Stimulated activated effector memory CD8-positive, alpha-beta T cell treated with anti-CD3 and anti-CD28 coated beads, Interleukin-12 subunit alpha, Interleukin-12 subunit beta, amount 100 ng/mL, for 72 hours (primary cell): ENCODE results near the gene PRR36.

Experiments
- ATAC-seq: fragments of 150-1000 bp; cut with Tn5 transposase; 2 replicates; pipeline ENCODE4 v1.10.0; 2021
- DNase-seq, 2 donors: peaks; one replicate each; pipeline ENCODE4 v3.0.0; 2021 to 2022; ENCODE audit warnings: low spot score in 2 of 2
- H3K27ac Mint-ChIP-seq: one replicate; pipeline ENCODE4 v1.8.0; 2022; ENCODE audit warnings: mild to moderate bottlenecking, mixed read lengths
- H3K36me3 Mint-ChIP-seq: one replicate; pipeline ENCODE4 v1.8.0; 2022; ENCODE audit warnings: mild to moderate bottlenecking, mixed read lengths
- H3K4me1 Mint-ChIP-seq: one replicate; pipeline ENCODE4 v1.8.0; 2022; ENCODE audit warnings: mixed read lengths
- H3K4me3 Mint-ChIP-seq: one replicate; pipeline ENCODE4 v1.8.0; 2022; ENCODE audit warnings: mild to moderate bottlenecking, mixed read lengths
- H3K9me3 Mint-ChIP-seq: one replicate; pipeline ENCODE4 v1.8.0; 2022; ENCODE audit warnings: mixed read lengths

PRR36 gene

DNA sequence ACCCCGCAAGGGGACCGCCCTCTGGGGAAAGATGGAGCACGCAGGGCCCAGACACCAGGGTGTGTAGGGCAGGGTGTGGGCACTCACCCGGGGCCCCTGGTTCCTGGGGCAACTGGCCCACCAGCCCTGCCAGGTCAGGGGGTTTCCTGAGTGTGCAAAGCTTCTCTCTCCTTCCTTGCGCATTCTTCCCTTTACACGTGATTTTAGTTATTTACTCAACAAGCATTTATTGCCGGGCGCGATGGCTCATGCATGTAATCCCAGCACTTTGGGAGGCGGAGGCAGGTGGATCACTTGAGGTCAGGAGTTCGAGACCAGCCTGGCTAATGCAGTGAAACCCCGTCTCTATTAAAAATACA is 20.4 kb downstream of the PRR36 start:
- DNase-seq, result no peak
- Mint-ChIP-seq H3K4me3 (no peak overlapping the region), H3K36me3 (no peaks in the 10 kb centered on the region), H3K27ac (no peak overlapping the region), H3K4me1 (peaks cover 10% of the 10 kb centered on the region), H3K9me3 (no peaks in the 10 kb centered on the region)
- ATAC-seq, result peak; percentile 1

DNA sequence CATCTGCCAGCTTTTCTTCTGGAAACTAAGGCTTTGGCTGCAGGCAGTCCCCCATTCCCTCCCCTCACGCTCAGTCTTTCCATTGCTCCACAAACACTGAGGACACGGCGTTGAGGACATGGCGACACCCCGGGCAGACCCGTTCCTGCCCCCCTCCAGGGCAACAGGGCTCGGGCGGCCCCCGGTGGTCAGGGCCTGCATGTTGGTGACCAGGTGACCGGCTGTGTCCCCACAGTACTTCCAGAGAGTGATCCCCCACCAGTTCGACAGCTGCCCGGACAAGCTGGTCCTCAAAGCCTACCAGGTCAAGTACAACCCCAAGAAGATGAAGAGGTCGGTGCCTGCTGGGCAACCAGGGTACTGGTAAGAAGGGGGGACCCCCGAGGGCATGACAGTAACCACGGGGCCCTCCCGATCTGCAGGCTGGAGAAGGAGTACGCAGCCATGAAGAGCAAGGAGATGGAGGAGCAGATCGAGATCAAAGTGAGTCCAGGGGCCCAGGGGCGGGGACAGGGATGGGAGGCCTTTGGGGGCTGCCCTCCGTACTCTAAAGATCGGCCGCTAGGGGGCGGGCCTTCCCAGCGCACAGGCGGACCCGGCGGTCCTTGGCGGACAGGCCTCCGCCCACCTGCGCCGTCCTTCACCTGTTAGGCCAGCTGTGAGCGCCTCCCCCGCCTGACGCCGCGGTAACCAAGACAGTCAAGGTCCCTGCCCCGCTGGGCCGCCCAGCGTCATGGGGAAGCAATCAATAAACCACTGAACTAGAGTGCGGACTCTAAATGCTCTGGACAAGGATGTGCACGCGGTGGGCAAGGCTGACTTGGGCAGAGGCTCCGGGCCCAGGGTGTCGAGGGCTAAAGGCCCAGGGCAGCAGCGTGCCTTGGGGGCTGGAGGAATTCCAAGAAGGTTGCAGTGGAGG is 21.1 kb downstream of the PRR36 start:
- peak; percentile 70 to 85 for DNase-seq
- Mint-ChIP-seq H3K4me3 (no peak overlapping the region), H3K9me3 (no peaks in the 10 kb centered on the region), H3K27ac (no peak overlapping the region), H3K36me3 (no peaks in the 10 kb centered on the region), H3K4me1 (peaks cover 10% of the 10 kb centered on the region)
- ATAC-seq, result peak; percentile 84

DNA sequence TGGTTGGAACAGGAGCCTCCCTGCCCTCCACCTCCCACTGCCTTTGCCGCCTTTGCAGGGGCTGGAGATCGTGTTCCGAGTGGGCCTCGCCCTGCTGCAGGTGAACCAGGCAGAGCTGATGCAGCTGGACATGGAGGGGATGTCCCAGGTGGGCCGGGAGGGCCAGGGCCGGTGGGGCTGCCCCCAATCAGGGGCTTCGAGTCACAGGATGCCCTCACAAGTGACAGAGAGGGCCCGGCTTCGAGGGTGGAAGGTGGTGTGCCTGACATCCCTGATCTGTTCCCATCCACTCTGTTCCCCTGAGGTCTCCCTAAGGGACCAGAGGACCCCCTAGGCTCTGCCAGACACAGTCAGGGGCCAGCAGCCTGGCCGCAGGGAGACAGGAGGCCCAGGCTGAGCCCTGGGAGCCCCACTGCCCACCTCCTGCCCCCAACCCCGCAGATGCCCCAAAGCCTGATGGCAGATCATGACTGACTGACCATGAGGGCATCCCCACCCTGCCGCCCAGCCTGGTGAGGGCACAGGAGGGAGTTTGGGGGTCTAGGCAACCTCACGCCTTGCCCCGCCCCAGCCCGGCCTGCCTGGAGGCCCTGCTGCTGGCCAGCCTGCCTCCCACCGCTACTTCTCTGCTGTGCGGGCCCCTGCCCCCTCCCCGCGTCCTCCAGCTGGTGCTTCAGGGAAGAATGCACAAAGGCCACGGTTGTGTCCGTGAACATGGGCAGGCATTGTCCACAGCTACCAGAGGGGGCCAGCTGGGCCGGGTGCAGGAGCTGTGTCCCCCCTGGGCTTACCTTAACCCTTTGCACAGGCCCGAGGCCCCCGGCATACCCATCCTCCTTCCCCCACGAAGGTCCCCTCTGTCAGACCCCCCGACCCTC is 22.3 kb downstream of the PRR36 start:
- H3K27ac Mint-ChIP-seq, result no peak overlapping the region
- H3K4me3 Mint-ChIP-seq, result no peak overlapping the region
- peaks cover 10% of the 10 kb centered on the region for H3K4me1 Mint-ChIP-seq
- DNase-seq, result no peak
- no peaks in the 10 kb centered on the region for H3K36me3 Mint-ChIP-seq
- no peaks in the 10 kb centered on the region for H3K9me3 Mint-ChIP-seq
- ATAC-seq, result no peak

DNA sequence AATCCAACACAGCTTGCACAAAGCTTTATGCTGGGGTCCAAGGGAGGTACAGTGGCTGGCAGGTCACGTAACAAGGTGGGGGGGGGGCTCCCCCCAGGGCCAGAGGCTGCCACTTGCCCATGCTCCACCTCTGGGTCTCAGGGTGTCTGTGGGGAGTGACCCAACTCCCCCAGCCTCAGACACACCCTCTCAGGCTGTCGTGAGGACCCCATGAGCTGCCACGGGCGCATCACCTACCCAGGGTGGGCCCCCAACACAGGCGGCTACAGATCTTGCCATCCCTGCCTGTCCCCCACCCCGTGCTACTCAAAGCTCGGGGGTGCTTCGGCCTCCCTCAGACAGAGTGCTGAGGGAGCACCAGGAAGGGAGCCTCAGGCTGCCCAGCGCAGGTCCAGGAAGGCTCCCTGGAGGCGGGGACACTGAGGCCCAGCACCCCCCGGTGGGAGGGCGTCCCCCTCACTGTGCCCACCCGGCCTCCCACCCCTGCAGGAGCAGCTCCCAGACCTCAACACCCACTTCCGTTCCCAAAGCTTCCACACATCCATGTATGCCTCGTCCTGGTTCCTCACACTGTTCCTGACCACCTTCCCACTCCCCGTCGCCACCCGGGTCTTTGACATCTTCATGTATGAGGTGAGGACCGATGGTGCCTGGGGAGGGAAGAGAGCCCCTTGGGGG is 23.1 kb downstream of the PRR36 start:
- H3K4me3 Mint-ChIP-seq, result no peak overlapping the region
- H3K9me3 Mint-ChIP-seq, result no peaks in the 10 kb centered on the region
- DNase-seq (no peak), ATAC-seq (no peak)
- no peak overlapping the region for H3K27ac Mint-ChIP-seq
- peaks cover 10% of the 10 kb centered on the region for H3K4me1 Mint-ChIP-seq
- H3K36me3 Mint-ChIP-seq, result no peaks in the 10 kb centered on the region

DNA sequence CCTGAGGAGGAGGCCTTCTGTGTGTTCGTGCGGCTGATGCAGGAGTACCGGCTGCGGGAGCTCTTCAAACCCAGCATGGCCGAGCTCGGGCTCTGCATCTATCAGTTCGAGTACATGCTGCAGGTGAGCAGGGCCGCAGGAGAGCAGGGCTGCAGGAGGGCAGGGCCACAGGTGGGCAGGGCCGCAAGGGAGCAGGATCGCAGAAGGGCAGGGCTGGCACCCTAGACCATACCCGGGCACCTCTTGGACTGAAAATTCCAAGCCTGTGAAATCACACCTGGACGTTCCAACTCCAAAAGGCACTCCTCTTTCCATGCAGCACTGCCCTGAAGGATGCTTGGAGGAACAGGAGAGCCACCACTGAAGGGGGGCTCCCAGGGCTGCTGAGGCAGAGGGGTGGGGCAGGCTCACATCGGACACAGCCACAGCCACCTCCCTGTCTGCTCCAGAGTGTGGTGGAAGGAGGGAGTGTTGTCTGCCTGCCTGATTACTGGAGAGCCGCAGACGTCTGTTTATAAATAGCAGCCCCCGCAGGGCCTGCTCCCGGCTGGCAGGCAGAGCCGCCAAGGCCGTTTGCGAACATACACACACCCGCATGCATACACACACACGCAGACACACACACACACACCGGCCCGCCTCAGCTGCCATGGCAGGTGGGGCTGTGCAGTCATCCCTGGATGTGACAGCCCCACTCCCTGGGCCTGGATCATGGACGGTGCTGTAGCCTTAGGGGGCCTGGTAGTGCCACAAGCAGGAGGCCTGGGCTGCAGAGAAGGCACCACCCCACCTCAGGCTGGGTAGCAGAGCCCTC is 24.0 kb downstream of the PRR36 start:
- no peak for ATAC-seq
- Mint-ChIP-seq H3K27ac (no peak overlapping the region), H3K4me3 (no peak overlapping the region), H3K36me3 (no peaks in the 10 kb centered on the region), H3K9me3 (no peaks in the 10 kb centered on the region), H3K4me1 (peaks cover 10% of the 10 kb centered on the region)
- DNase-seq, result no peak

GRCh38 chr19:7849631-7849999 is 24.6 kb downstream of the PRR36 start:
- DNase-seq (no peak), ATAC-seq (no peak)
- H3K4me3 Mint-ChIP-seq, result no peak overlapping the region
- no peaks in the 10 kb centered on the region for H3K9me3 Mint-ChIP-seq
- H3K36me3 Mint-ChIP-seq, result no peaks in the 10 kb centered on the region
- peaks cover 10% of the 10 kb centered on the region for H3K4me1 Mint-ChIP-seq
- no peak overlapping the region for H3K27ac Mint-ChIP-seq

DNA sequence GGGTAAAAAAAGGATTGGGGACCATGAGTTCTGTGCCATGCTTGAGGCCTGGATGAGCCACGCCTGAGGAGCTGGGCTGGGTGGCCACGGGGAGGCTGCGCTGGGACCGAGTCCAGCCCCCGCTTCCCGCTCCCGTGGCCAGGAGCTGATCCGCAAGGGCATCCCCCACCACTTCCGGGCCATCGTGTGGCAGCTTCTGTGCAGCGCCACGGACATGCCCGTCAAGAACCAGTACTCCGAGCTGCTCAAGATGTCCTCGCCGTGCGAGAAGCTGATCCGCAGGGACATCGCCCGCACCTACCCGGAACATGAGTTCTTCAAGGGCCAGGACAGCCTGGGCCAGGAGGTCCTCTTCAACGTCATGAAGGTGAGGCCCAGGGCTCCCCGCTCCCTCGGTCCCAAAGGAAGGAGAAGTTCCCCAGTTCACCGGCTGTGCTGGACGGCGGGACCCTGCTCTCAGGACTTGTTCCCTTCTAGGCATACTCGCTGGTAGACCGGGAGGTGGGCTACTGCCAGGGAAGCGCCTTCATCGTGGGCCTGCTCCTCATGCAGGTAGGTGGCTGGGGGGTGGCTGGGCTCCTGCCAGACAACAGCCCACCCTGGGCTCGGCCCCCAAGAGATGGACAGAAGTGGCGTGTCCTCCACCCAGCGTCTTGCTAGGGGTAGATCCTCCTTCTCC is 25.3 kb downstream of the PRR36 start:
- Mint-ChIP-seq H3K27ac (no peak overlapping the region), H3K36me3 (no peaks in the 10 kb centered on the region), H3K9me3 (no peaks in the 10 kb centered on the region), H3K4me1 (peaks cover 10% of the 10 kb centered on the region), H3K4me3 (no peak overlapping the region)
- ATAC-seq (no peak), DNase-seq (no peak)

DNA sequence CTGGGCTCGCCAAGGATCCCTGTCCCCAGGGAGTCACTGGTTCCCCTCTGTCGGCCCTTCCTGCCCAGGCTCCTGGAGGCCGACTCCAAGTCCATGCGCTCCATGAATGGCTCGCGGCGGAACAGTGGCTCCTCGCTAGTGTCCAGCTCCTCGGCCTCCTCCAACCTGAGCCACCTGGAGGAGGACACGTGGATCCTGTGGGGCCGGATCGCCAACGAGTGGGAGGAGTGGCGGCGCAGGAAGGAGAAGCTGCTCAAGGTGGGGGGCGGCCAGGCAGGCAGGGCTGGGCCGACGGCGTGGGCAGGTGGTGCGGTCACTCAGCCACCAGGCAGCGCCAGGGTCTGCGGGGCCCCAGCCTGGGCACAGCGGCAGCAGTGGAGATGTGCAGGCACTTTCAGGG is 26.5 kb downstream of the PRR36 start:
- Mint-ChIP-seq H3K27ac (no peak overlapping the region), H3K9me3 (no peaks in the 10 kb centered on the region), H3K4me3 (no peak overlapping the region), H3K4me1 (peaks cover under 1% of the 10 kb centered on the region), H3K36me3 (no peaks in the 10 kb centered on the region)
- DNase-seq (no peak), ATAC-seq (no peak)

DNA sequence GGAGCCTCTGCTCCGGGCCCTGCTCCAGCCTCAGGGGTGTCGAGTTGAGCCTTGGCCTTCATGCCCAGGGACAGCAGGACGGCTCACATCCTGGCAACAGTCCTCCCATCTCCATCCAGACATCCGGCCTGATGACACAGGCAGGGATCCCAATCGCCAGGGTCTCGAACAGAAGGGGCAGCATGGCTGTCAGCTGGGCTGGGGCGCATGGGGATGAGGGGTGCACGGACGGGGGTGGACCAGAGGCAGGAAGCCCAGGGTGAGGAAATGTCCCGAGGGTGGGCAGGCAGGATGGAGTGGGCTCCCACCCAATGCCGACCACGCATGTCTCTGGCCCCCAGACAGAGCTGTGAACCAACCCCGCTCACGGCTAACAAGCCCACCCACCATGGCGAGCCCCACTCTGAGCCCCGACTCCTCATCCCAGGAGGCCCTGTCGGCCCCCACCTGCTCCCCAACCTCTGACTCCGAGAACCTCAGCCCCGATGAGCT is 28.0 kb downstream of the PRR36 start:
- DNase-seq, result no peak
- ATAC-seq, result no peak
- Mint-ChIP-seq H3K27ac (no peak overlapping the region), H3K4me1 (no peaks in the 10 kb centered on the region), H3K36me3 (no peaks in the 10 kb centered on the region), H3K9me3 (no peaks in the 10 kb centered on the region), H3K4me3 (no peak overlapping the region)

DNA sequence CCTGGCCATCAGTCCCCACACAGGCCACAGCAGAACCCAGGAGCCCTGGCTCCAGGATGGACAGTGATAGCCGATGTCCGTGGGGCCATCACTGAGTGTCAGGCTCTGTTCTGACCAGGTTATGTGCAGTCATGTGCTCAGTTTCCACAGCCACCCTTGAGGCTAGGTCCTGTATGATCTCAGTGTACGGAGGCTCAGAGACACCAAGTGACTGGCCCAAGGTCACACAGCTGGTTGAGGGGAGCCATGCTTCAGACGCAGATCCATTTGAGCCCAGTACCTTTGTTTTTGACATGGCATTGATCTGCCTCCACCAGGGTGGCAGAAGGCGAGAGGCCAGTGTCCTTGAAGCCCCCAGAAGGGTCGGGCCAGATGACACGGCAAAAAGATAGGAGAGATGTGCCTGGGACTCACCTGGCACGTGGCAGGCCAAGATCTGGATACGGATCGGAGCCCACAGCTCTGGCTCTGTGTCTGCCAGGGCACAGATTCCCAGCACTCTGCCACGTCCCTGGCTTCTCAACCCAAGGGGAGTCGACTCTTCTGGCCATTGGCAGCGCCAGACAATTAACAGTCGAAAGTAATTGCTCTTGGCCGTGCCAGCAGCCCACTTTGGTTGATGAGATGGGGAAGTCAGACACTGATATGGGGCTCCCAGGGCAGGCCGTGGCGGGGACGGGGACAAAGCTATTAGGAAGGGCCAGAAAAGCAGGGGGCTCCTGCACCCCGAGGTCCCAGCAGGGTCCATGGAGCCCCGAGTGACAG is 28.6 kb downstream of the PRR36 start:
- H3K4me3 Mint-ChIP-seq, result no peak overlapping the region
- ATAC-seq (no peak), DNase-seq (no peak)
- no peaks in the 10 kb centered on the region for H3K4me1 Mint-ChIP-seq
- no peak overlapping the region for H3K27ac Mint-ChIP-seq
- no peaks in the 10 kb centered on the region for H3K9me3 Mint-ChIP-seq
- H3K36me3 Mint-ChIP-seq, result no peaks in the 10 kb centered on the region

DNA sequence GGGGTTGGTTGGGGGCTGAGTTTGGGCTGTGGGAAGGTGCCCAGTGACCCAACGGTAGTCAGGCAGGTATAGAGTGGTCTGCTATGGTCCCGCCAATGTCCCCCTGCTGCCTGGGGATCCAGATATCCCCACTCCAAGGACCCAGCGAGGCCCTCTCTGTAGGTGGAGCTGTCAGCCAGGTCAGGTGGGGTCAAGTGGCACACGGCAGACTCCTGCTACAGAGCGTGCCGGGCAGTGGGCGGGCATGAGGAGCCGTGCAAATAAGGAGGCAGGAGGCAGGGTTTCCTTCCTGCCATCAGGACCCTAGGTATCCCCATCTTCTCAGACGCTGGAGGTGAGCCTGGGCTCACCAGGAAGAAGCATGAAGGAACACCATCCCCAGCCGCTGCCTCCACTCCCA is 29.2 kb downstream of the PRR36 start:
- ATAC-seq (no peak), DNase-seq (no peak)
- Mint-ChIP-seq H3K27ac (no peak overlapping the region), H3K4me1 (no peaks in the 10 kb centered on the region), H3K36me3 (no peaks in the 10 kb centered on the region), H3K9me3 (no peaks in the 10 kb centered on the region), H3K4me3 (no peak overlapping the region)

GRCh38 chr19:7844405-7844804 is 29.8 kb downstream of the PRR36 start:
- Mint-ChIP-seq H3K4me1 (no peaks in the 10 kb centered on the region), H3K4me3 (no peak overlapping the region), H3K27ac (no peak overlapping the region), H3K9me3 (no peaks in the 10 kb centered on the region), H3K36me3 (no peaks in the 10 kb centered on the region)
- DNase-seq, result no peak
- ATAC-seq, result no peak

GRCh38 chr19:7843521-7843920 is 30.7 kb downstream of the PRR36 start:
- H3K9me3 Mint-ChIP-seq, result no peaks in the 10 kb centered on the region
- no peak overlapping the region for H3K27ac Mint-ChIP-seq
- H3K4me3 Mint-ChIP-seq, result no peak overlapping the region
- no peaks in the 10 kb centered on the region for H3K4me1 Mint-ChIP-seq
- DNase-seq (no peak), ATAC-seq (no peak)
- H3K36me3 Mint-ChIP-seq, result no peaks in the 10 kb centered on the region
